Stomach (tissue), 4 donors: ENCODE data around the gene COX8A.

ENCODE experiments used
- CTCF ChIP-seq, 7 experiments: fragments of 450-650 bp in 4 of 7; fragments of 200-600 bp in 3 of 7; sonication (generic) in 3 of 7; IDR thresholded peaks; one replicate each; pipeline ENCODE4 v1.5.1; 2016 to 2019; ENCODE audit warnings: antibody characterized with exemption in 7 of 7, control low read depth in 2 of 7, mild to moderate bottlenecking in 1 of 7
- EP300 ChIP-seq: sonication (generic); formaldehyde crosslinking; IDR thresholded peaks from one replicate; pipeline ENCODE4 v1.6.1; 2017; ENCODE audit warnings: antibody characterized with exemption
- POLR2A ChIP-seq, 4 donors: fragments of 450-650 bp; IDR thresholded peaks; one replicate each; pipeline ENCODE4 v1.6.1; 2016; ENCODE audit warnings: antibody characterized with exemption in 4 of 4, control low read depth in 2 of 4, mild to moderate bottlenecking in 1 of 4, moderate library complexity in 1 of 4
- POLR2AphosphoS5 ChIP-seq, 3 donors: sonication (generic); formaldehyde crosslinking; IDR thresholded peaks; one replicate each; pipeline ENCODE4 v1.6.1; 2016; ENCODE audit warnings: antibody characterized with exemption in 3 of 3

- peak in 4 of 7 experiments; percentile 28 to 46 (median 31) for TF ChIP-seq CTCF (IDR thresholded peaks at IDR 0.05)
- peak; percentile 21 to 66 (median 35) for TF ChIP-seq POLR2AphosphoS5 (IDR thresholded peaks at IDR 0.05)
- TF ChIP-seq POLR2A (IDR thresholded peaks at IDR 0.05), result no peak
- no peak for TF ChIP-seq EP300
These were observed 33.3 kb downstream of the COX8A start for GRCh38 chr11:64007629-64008282.
